GM12892 (cell line): ENCODE measurements around the gene RPL7A.
"Not testable (repeated sequence)": the region's sequence is repeated elsewhere in the genome, so short reads cannot be mapped to it uniquely, and the experiment has no call there.

Source experiments
- DNase-seq: peaks from one replicate; pipeline ENCODE4 v3.0.0; 2011; ENCODE audit not compliant: insufficient read length
- FAIRE-seq: peaks from 2 replicates; lab custom pipeline; 2011; peaks lifted over from hg19 to GRCh38; lab: Jason Lieb, UNC
- POLR2A ChIP-seq: IDR thresholded peaks from 2 replicates; pipeline ENCODE4 v1.6.1; 2011; ENCODE audit warnings: low read depth, low read length, control low read depth
- POLR2AphosphoS5 ChIP-seq: IDR thresholded peaks from 2 replicates; pipeline ENCODE4 v1.6.1; 2011; ENCODE audit warnings: low read depth, low read length, control low read depth
- TAF1 ChIP-seq: IDR thresholded peaks from 2 replicates; pipeline ENCODE4 v1.6.1; 2011; ENCODE audit warnings: low read depth, mild to moderate bottlenecking, control low read depth, low read length, borderline replicate concordance

Gene RPL7A

GRCh38 chr9:133315997-133316396 lies 32.0 kb upstream of the RPL7A start:
- DNase-seq (no peak), FAIRE-seq (no peak)
- TF ChIP-seq POLR2A (no peak), TAF1 (no peak), POLR2AphosphoS5 (no peak)

- not testable (repeated sequence) for DNase-seq, FAIRE-seq
Observed at GRCh38 chr9:133317551-133317950, 30.5 kb upstream of the RPL7A start.

- no peak for DNase-seq
- no peak for TF ChIP-seq TAF1
- TF ChIP-seq POLR2AphosphoS5 = no peak
- no peak for TF ChIP-seq POLR2A
- no peak for FAIRE-seq
Observed at GRCh38 chr9:133320421-133320881, 27.6 kb upstream of the RPL7A start.

- DNase-seq = no peak
Observed at GRCh38 chr9:133321411-133321935, 26.5 kb upstream of the RPL7A start.

GRCh38 chr9:133322701-133323100 lies 25.3 kb upstream of the RPL7A start:
- TF ChIP-seq POLR2A = no peak
- TF ChIP-seq TAF1 = no peak
- TF ChIP-seq POLR2AphosphoS5 = no peak
- no peak for DNase-seq
- no peak for FAIRE-seq

More at GRCh38 chr9:133321411-133321935, 26.5 kb upstream of the RPL7A start:
- no peak for FAIRE-seq
- TF ChIP-seq TAF1 = no peak
- TF ChIP-seq POLR2A = no peak
- no peak for TF ChIP-seq POLR2AphosphoS5

- TF ChIP-seq TAF1 (no peak), POLR2AphosphoS5 (no peak), POLR2A (no peak)
- no peak for DNase-seq
- no peak for FAIRE-seq
Observed at GRCh38 chr9:133323211-133323610, 24.8 kb upstream of the RPL7A start.

- FAIRE-seq (no peak), DNase-seq (no peak)
Observed at GRCh38 chr9:133323991-133324703, 23.9 kb upstream of the RPL7A start.

GRCh38 chr9:133327021-133327420 lies 21.0 kb upstream of the RPL7A start:
- DNase-seq, FAIRE-seq: not testable (repeated sequence)

More at GRCh38 chr9:133323991-133324703, 23.9 kb upstream of the RPL7A start:
- no peak for TF ChIP-seq POLR2A
- no peak for TF ChIP-seq TAF1
- TF ChIP-seq POLR2AphosphoS5 = no peak

GRCh38 chr9:133327834-133328484 lies 20.1 kb upstream of the RPL7A start:
- FAIRE-seq (no peak), DNase-seq (no peak)
- TF ChIP-seq POLR2A = no peak
- no peak for TF ChIP-seq TAF1
- TF ChIP-seq POLR2AphosphoS5 = no peak

GRCh38 chr9:133329306-133330156 lies 18.5 kb upstream of the RPL7A start:
- not testable (repeated sequence) for DNase-seq, FAIRE-seq

GRCh38 chr9:133331221-133331620 lies 16.8 kb upstream of the RPL7A start:
- no peak for DNase-seq
- TF ChIP-seq POLR2A (no peak), POLR2AphosphoS5 (no peak), TAF1 (no peak)
- no peak for FAIRE-seq
